Fibroblast of peridontal ligament (primary cell): ENCODE measurements around the gene FBXO3.
"Not testable (repeated sequence)": the region's sequence is repeated elsewhere in the genome, so short reads cannot be mapped to it uniquely, and the experiment has no call there.

Experiments used
- DNase-seq: peaks from one replicate; pipeline ENCODE4 v3.0.0-alpha.2; 2010; ENCODE audit errors: extremely low read depth

Gene FBXO3

GRCh38 chr11:33773987-33774735 is at the start of gene FBXO3:
TSS of gene FBXO3 (minus strand) at chr11:33774520. CDS start at chr11:33774497, 23 bp downstream.
- DNase-seq, result peak; percentile 55

GRCh38 chr11:33822981-33823380 is 48.7 kb upstream of the FBXO3 start:
- DNase-seq, result not testable (repeated sequence)

GRCh38 chr11:33819278-33820035 is 45.1 kb upstream of the FBXO3 start:
- no peak for DNase-seq

GRCh38 chr11:33808228-33808828 is 34.0 kb upstream of the FBXO3 start:
- peak; percentile 85 for DNase-seq

- no peak for DNase-seq
These were observed 30.2 kb upstream of the FBXO3 start for GRCh38 chr11:33804471-33804870.

GRCh38 chr11:33802194-33802950 is 28.1 kb upstream of the FBXO3 start:
- peak; percentile 86 for DNase-seq

GRCh38 chr11:33801821-33802193 is 27.5 kb upstream of the FBXO3 start:
- DNase-seq, result no peak

GRCh38 chr11:33797879-33798278 is 23.6 kb upstream of the FBXO3 start:
- DNase-seq, result no peak

- no peak for DNase-seq
These were observed 15.7 kb upstream of the FBXO3 start for GRCh38 chr11:33790040-33790439.

GRCh38 chr11:33788095-33788494 is 13.8 kb upstream of the FBXO3 start:
- DNase-seq, result not testable (repeated sequence)

GRCh38 chr11:33787076-33787475 is 12.8 kb upstream of the FBXO3 start:
- DNase-seq, result no peak

GRCh38 chr11:33785609-33786008 is 11.3 kb upstream of the FBXO3 start:
- DNase-seq, result no peak

GRCh38 chr11:33779849-33780528 is 5.7 kb upstream of the FBXO3 start:
- DNase-seq, result peak; percentile 85

GRCh38 chr11:33778675-33779074 is 4.4 kb upstream of the FBXO3 start:
- DNase-seq, result peak; percentile 86

GRCh38 chr11:33777906-33778305 is 3.6 kb upstream of the FBXO3 start:
- no peak for DNase-seq

- DNase-seq, result peak; percentile 54
These were observed 1.6 kb upstream of the FBXO3 start for GRCh38 chr11:33775832-33776470.

GRCh38 chr11:33775467-33775807 is 1.1 kb upstream of the FBXO3 start:
- DNase-seq, result no peak

GRCh38 chr11:33774736-33775466 is 581 bp upstream of the FBXO3 start:
- DNase-seq, result no peak

GRCh38 chr11:33773404-33773986 is 825 bp downstream of the FBXO3 start:
- no peak for DNase-seq

GRCh38 chr11:33772870-33773269 is 1.4 kb downstream of the FBXO3 start:
- DNase-seq, result no peak
